Thyroid gland (tissue), 4 donors: ENCODE results near the gene DYNC1H1.

ENCODE experiments used
- POLR2A ChIP-seq, 2 donors: fragments of 450-650 bp; IDR thresholded peaks; one replicate each; pipeline ENCODE4 v1.6.1; 2017; ENCODE audit warnings: antibody characterized with exemption in 2 of 2, mild to moderate bottlenecking in 2 of 2, moderate library complexity in 1 of 2
- TF ChIP-seq, protein P1 (sequence below), 6 experiments: fragments of 200-600 bp in 3 of 6; fragments of 450-650 bp in 3 of 6; sonication (generic) in 3 of 6; IDR thresholded peaks; one replicate each; pipeline ENCODE4 v1.5.1; 2016 to 2019; ENCODE audit warnings: antibody characterized with exemption in 6 of 6, mild to moderate bottlenecking in 2 of 6, inconsistent platforms in 1 of 6, moderate library complexity in 1 of 6

DNA sequence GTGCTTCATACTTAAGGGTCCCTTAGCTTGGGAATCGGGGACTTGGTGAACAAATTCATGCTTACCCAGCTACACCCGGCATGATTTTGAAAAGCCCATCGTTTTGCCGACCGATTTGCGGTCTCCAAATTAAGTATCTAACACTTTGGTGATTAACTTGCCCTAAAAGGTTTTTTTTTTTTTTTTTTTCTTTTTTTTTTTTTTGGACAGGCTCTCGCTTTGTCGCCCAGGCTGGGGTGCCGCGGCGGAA is 123.3 kb downstream of the DYNC1H1 start:
- TF ChIP-seq, protein P1, sequence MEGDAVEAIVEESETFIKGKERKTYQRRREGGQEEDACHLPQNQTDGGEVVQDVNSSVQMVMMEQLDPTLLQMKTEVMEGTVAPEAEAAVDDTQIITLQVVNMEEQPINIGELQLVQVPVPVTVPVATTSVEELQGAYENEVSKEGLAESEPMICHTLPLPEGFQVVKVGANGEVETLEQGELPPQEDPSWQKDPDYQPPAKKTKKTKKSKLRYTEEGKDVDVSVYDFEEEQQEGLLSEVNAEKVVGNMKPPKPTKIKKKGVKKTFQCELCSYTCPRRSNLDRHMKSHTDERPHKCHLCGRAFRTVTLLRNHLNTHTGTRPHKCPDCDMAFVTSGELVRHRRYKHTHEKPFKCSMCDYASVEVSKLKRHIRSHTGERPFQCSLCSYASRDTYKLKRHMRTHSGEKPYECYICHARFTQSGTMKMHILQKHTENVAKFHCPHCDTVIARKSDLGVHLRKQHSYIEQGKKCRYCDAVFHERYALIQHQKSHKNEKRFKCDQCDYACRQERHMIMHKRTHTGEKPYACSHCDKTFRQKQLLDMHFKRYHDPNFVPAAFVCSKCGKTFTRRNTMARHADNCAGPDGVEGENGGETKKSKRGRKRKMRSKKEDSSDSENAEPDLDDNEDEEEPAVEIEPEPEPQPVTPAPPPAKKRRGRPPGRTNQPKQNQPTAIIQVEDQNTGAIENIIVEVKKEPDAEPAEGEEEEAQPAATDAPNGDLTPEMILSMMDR (IDR thresholded peaks at IDR 0.05) = no peak
- TF ChIP-seq POLR2A (IDR thresholded peaks at IDR 0.05) = no peak
